ENCODE data around the gene RECK. TPM values are rescaled to one million over a fixed set of nuclear protein-coding genes. Genes with fewer than 3 reads are reported as not detected.
"Not testable (repeated sequence)": the region's sequence is repeated elsewhere in the genome, so short reads cannot be mapped to it uniquely, and the experiment has no call there.

RECK gene
- total RNA-seq, 1 experiment from 2014 or later = 2.6 TPM

GRCh38 chr9:36086442-36086841, 49.7 kb downstream of the RECK start:
- H3K4me3 ChIP-seq (ENCODE audit: low read length) = no peak overlapping the region
- no peaks in the 10 kb centered on the region for H4K20me1 ChIP-seq (ENCODE audit: insufficient read depth, low read depth, low read length)
- H3K4me1 ChIP-seq (ENCODE audit: low read length) = no peaks in the 10 kb centered on the region
- no peak overlapping the region for H3K9ac ChIP-seq (ENCODE audit: low read length)
- H3K9me2 ChIP-seq (replicated peaks; ENCODE audit: insufficient read depth, low read length) = no peaks in the 10 kb centered on the region
- H3K9me3 ChIP-seq (ENCODE audit: low read length) = no peaks in the 10 kb centered on the region
- no peak overlapping the region for H2AFZ ChIP-seq (ENCODE audit: low read length)
- no peak overlapping the region for H3K27ac ChIP-seq (ENCODE audit: low read length)
- no peaks in the 10 kb centered on the region for H3K36me3 ChIP-seq (ENCODE audit: insufficient read depth, low read length)
- H3K27me3 ChIP-seq (ENCODE audit: low read length) = no peaks in the 10 kb centered on the region
- DNase-seq = peak; percentile 69
- no peaks in the 10 kb centered on the region for H3K79me2 ChIP-seq (ENCODE audit: low read length)
- H3K4me2 ChIP-seq (ENCODE audit: low read depth, low read length, poor library complexity, severe bottlenecking) = no peak overlapping the region

GRCh38 chr9:36087054-36087453, 50.3 kb downstream of the RECK start:
- not testable (repeated sequence) for H3K9ac ChIP-seq (ENCODE audit: low read length); H3K4me2 ChIP-seq (ENCODE audit: low read depth, low read length, poor library complexity, severe bottlenecking); H3K4me1 ChIP-seq (ENCODE audit: low read length); H3K4me3 ChIP-seq (ENCODE audit: low read length); H2AFZ ChIP-seq (ENCODE audit: low read length); H3K27me3 ChIP-seq (ENCODE audit: low read length); H3K36me3 ChIP-seq (ENCODE audit: insufficient read depth, low read length); H3K9me3 ChIP-seq (ENCODE audit: low read length); DNase-seq; H4K20me1 ChIP-seq (ENCODE audit: insufficient read depth, low read depth, low read length); H3K27ac ChIP-seq (ENCODE audit: low read length); H3K9me2 ChIP-seq (replicated peaks; ENCODE audit: insufficient read depth, low read length); H3K79me2 ChIP-seq (ENCODE audit: low read length)

GRCh38 chr9:36088020-36088419, 51.3 kb downstream of the RECK start:
- Histone ChIP-seq H4K20me1 (ENCODE audit: insufficient read depth, low read depth, low read length) (no peaks in the 10 kb centered on the region), H3K9me2 (replicated peaks; ENCODE audit: insufficient read depth, low read length) (no peaks in the 10 kb centered on the region), H3K4me1 (ENCODE audit: low read length) (no peaks in the 10 kb centered on the region), H3K9ac (ENCODE audit: low read length) (no peak overlapping the region), H3K27ac (ENCODE audit: low read length) (no peak overlapping the region), H3K79me2 (ENCODE audit: low read length) (no peaks in the 10 kb centered on the region), H3K9me3 (ENCODE audit: low read length) (no peaks in the 10 kb centered on the region), H3K4me2 (ENCODE audit: low read depth, low read length, poor library complexity, severe bottlenecking) (no peak overlapping the region), H2AFZ (ENCODE audit: low read length) (no peak overlapping the region), H3K4me3 (ENCODE audit: low read length) (no peak overlapping the region), H3K36me3 (ENCODE audit: insufficient read depth, low read length) (no peaks in the 10 kb centered on the region), H3K27me3 (ENCODE audit: low read length) (no peaks in the 10 kb centered on the region)
- peak; percentile 27 for DNase-seq

- H3K36me3 ChIP-seq (ENCODE audit: insufficient read depth, low read length) = no peaks in the 10 kb centered on the region
- no peak overlapping the region for H3K27ac ChIP-seq (ENCODE audit: low read length)
- peak; percentile 27 for DNase-seq
- H2AFZ ChIP-seq (ENCODE audit: low read length) = no peak overlapping the region
- no peaks in the 10 kb centered on the region for H3K79me2 ChIP-seq (ENCODE audit: low read length)
- H3K4me1 ChIP-seq (ENCODE audit: low read length) = no peaks in the 10 kb centered on the region
- no peaks in the 10 kb centered on the region for H3K27me3 ChIP-seq (ENCODE audit: low read length)
- H3K4me2 ChIP-seq (ENCODE audit: low read depth, low read length, poor library complexity, severe bottlenecking) = no peak overlapping the region
- no peaks in the 10 kb centered on the region for H4K20me1 ChIP-seq (ENCODE audit: insufficient read depth, low read depth, low read length)
- no peak overlapping the region for H3K4me3 ChIP-seq (ENCODE audit: low read length)
- no peaks in the 10 kb centered on the region for H3K9me2 ChIP-seq (replicated peaks; ENCODE audit: insufficient read depth, low read length)
- H3K9me3 ChIP-seq (ENCODE audit: low read length) = no peaks in the 10 kb centered on the region
- no peak overlapping the region for H3K9ac ChIP-seq (ENCODE audit: low read length)
These were observed 54.6 kb downstream of the RECK start for GRCh38 chr9:36091026-36091953.

- Histone ChIP-seq H3K4me3 (ENCODE audit: low read length) (no peak overlapping the region), H3K27ac (ENCODE audit: low read length) (no peak overlapping the region), H3K9me2 (replicated peaks; ENCODE audit: insufficient read depth, low read length) (no peaks in the 10 kb centered on the region), H3K9me3 (ENCODE audit: low read length) (no peaks in the 10 kb centered on the region), H3K9ac (ENCODE audit: low read length) (no peak overlapping the region), H4K20me1 (ENCODE audit: insufficient read depth, low read depth, low read length) (no peaks in the 10 kb centered on the region), H3K27me3 (ENCODE audit: low read length) (no peaks in the 10 kb centered on the region), H3K36me3 (ENCODE audit: insufficient read depth, low read length) (no peaks in the 10 kb centered on the region), H2AFZ (ENCODE audit: low read length) (no peak overlapping the region), H3K4me1 (ENCODE audit: low read length) (no peaks in the 10 kb centered on the region), H3K79me2 (ENCODE audit: low read length) (no peaks in the 10 kb centered on the region), H3K4me2 (ENCODE audit: low read depth, low read length, poor library complexity, severe bottlenecking) (no peak overlapping the region)
- DNase-seq = peak; percentile 27
These were observed 55.3 kb downstream of the RECK start for GRCh38 chr9:36092014-36092413.

GRCh38 chr9:36092509-36093215, 55.9 kb downstream of the RECK start:
- no peaks in the 10 kb centered on the region for H3K79me2 ChIP-seq (ENCODE audit: low read length)
- no peaks in the 10 kb centered on the region for H3K36me3 ChIP-seq (ENCODE audit: insufficient read depth, low read length)
- no peak overlapping the region for H3K4me3 ChIP-seq (ENCODE audit: low read length)
- H3K4me1 ChIP-seq (ENCODE audit: low read length) = no peaks in the 10 kb centered on the region
- H4K20me1 ChIP-seq (ENCODE audit: insufficient read depth, low read depth, low read length) = no peaks in the 10 kb centered on the region
- no peaks in the 10 kb centered on the region for H3K27me3 ChIP-seq (ENCODE audit: low read length)
- no peaks in the 10 kb centered on the region for H3K9me2 ChIP-seq (replicated peaks; ENCODE audit: insufficient read depth, low read length)
- H3K4me2 ChIP-seq (ENCODE audit: low read depth, low read length, poor library complexity, severe bottlenecking) = no peak overlapping the region
- H3K27ac ChIP-seq (ENCODE audit: low read length) = no peak overlapping the region
- H3K9me3 ChIP-seq (ENCODE audit: low read length) = no peaks in the 10 kb centered on the region
- DNase-seq = peak; percentile 41
- no peak overlapping the region for H2AFZ ChIP-seq (ENCODE audit: low read length)
- H3K9ac ChIP-seq (ENCODE audit: low read length) = no peak overlapping the region

- no peaks in the 10 kb centered on the region for H3K9me2 ChIP-seq (replicated peaks; ENCODE audit: insufficient read depth, low read length)
- H3K36me3 ChIP-seq (ENCODE audit: insufficient read depth, low read length) = no peaks in the 10 kb centered on the region
- H3K79me2 ChIP-seq (ENCODE audit: low read length) = no peaks in the 10 kb centered on the region
- no peaks in the 10 kb centered on the region for H3K27me3 ChIP-seq (ENCODE audit: low read length)
- H3K9ac ChIP-seq (ENCODE audit: low read length) = no peak overlapping the region
- no peak overlapping the region for H3K4me2 ChIP-seq (ENCODE audit: low read depth, low read length, poor library complexity, severe bottlenecking)
- no peak overlapping the region for H3K27ac ChIP-seq (ENCODE audit: low read length)
- no peak overlapping the region for H2AFZ ChIP-seq (ENCODE audit: low read length)
- H3K9me3 ChIP-seq (ENCODE audit: low read length) = no peaks in the 10 kb centered on the region
- H3K4me1 ChIP-seq (ENCODE audit: low read length) = no peaks in the 10 kb centered on the region
- H4K20me1 ChIP-seq (ENCODE audit: insufficient read depth, low read depth, low read length) = no peaks in the 10 kb centered on the region
- H3K4me3 ChIP-seq (ENCODE audit: low read length) = no peak overlapping the region
- no peak for DNase-seq
These were observed 56.7 kb downstream of the RECK start for GRCh38 chr9:36093384-36093783.

GRCh38 chr9:36099718-36100117, 63.0 kb downstream of the RECK start:
- no peaks in the 10 kb centered on the region for H3K36me3 ChIP-seq (ENCODE audit: insufficient read depth, low read length)
- no peak overlapping the region for H2AFZ ChIP-seq (ENCODE audit: low read length)
- H3K4me2 ChIP-seq (ENCODE audit: low read depth, low read length, poor library complexity, severe bottlenecking) = no peak overlapping the region
- no peaks in the 10 kb centered on the region for H3K9me3 ChIP-seq (ENCODE audit: low read length)
- H3K9ac ChIP-seq (ENCODE audit: low read length) = no peak overlapping the region
- H3K27ac ChIP-seq (ENCODE audit: low read length) = no peak overlapping the region
- no peaks in the 10 kb centered on the region for H3K9me2 ChIP-seq (replicated peaks; ENCODE audit: insufficient read depth, low read length)
- no peaks in the 10 kb centered on the region for H3K27me3 ChIP-seq (ENCODE audit: low read length)
- DNase-seq = peak; percentile 35
- H4K20me1 ChIP-seq (ENCODE audit: insufficient read depth, low read depth, low read length) = no peaks in the 10 kb centered on the region
- no peaks in the 10 kb centered on the region for H3K4me1 ChIP-seq (ENCODE audit: low read length)
- no peaks in the 10 kb centered on the region for H3K79me2 ChIP-seq (ENCODE audit: low read length)
- H3K4me3 ChIP-seq (ENCODE audit: low read length) = no peak overlapping the region
